WERI-Rb-1 (cell line): ENCODE measurements around the gene DMPK.

Source experiments
- DNase-seq: peaks from one replicate; pipeline ENCODE4 v3.0.0-alpha.2; 2020
- H3K27ac ChIP-seq: fragments of 250-450 bp; sonication (Bioruptor Pico); 2 replicates; pipeline ENCODE4 v1.5.1; 2020; ENCODE audit warnings: mild to moderate bottlenecking, moderate library complexity
- H3K27me3 ChIP-seq: fragments of 250-450 bp; sonication (Bioruptor Pico); 2 replicates; pipeline ENCODE4 v1.5.1; 2021; ENCODE audit warnings: mild to moderate bottlenecking, low read depth, moderate library complexity; ENCODE audit not compliant: insufficient read depth, severe bottlenecking
- H3K36me3 ChIP-seq: fragments of 250-450 bp; sonication (Bioruptor Pico); 2 replicates; pipeline ENCODE4 v1.5.1; 2020; ENCODE audit warnings: mild to moderate bottlenecking, moderate library complexity
- H3K4me3 ChIP-seq: 2 replicates; pipeline ENCODE4 v1.5.1; 2011; ENCODE audit warnings: low read depth, mild to moderate bottlenecking, control low read depth, low read length
- H3K9me3 ChIP-seq: fragments of 250-450 bp; sonication (Bioruptor Pico); 2 replicates; pipeline ENCODE4 v1.5.1; 2021; ENCODE audit warnings: mild to moderate bottlenecking, moderate library complexity; ENCODE audit not compliant: severe bottlenecking
- CTCF ChIP-seq: IDR thresholded peaks from 2 replicates; pipeline ENCODE4 v1.5.1; 2011; ENCODE audit warnings: low read depth, mild to moderate bottlenecking, control low read depth, inconsistent platforms, low read length

Gene DMPK

GRCh38 chr19:45777395-45777961 lies 4.8 kb downstream of the DMPK start:
- no peak overlapping the region for H3K27ac ChIP-seq
- no peaks in the 10 kb centered on the region for H3K9me3 ChIP-seq
- TF ChIP-seq CTCF, result no peak
- no peak overlapping the region for H3K4me3 ChIP-seq
- no peaks in the 10 kb centered on the region for H3K27me3 ChIP-seq
- no peak for DNase-seq
- H3K36me3 ChIP-seq, result peaks cover 11% of the 10 kb centered on the region; the same call in 1 of the 2 replicates

- Histone ChIP-seq H3K9me3 (no peaks in the 10 kb centered on the region), H3K4me3 (no peak overlapping the region), H3K36me3 (peaks cover 11% of the 10 kb centered on the region; the same call in 1 of the 2 replicates), H3K27ac (no peak overlapping the region), H3K27me3 (no peaks in the 10 kb centered on the region)
- TF ChIP-seq CTCF, result no peak; the same call in 1 of the 2 replicates
- no peak for DNase-seq
Measured at GRCh38 chr19:45774765-45775164, 7.5 kb downstream of the DMPK start.

- DNase-seq, result no peak
- H3K27ac ChIP-seq, result no peak overlapping the region
- peaks cover 8% of the 10 kb centered on the region; the same call in 1 of the 2 replicates for H3K36me3 ChIP-seq
- no peaks in the 10 kb centered on the region for H3K27me3 ChIP-seq
- no peaks in the 10 kb centered on the region for H3K9me3 ChIP-seq
- no peak overlapping the region for H3K4me3 ChIP-seq
- no peak for TF ChIP-seq CTCF
Measured at GRCh38 chr19:45773384-45773783, 8.9 kb downstream of the DMPK start.

GRCh38 chr19:45772912-45773311 lies 9.4 kb downstream of the DMPK start:
- no peaks in the 10 kb centered on the region for H3K27me3 ChIP-seq
- H3K4me3 ChIP-seq, result no peak overlapping the region
- H3K27ac ChIP-seq, result no peak overlapping the region
- TF ChIP-seq CTCF, result no peak
- peaks cover 8% of the 10 kb centered on the region; the same call in 1 of the 2 replicates for H3K36me3 ChIP-seq
- H3K9me3 ChIP-seq, result no peaks in the 10 kb centered on the region
- DNase-seq, result no peak

DNA sequence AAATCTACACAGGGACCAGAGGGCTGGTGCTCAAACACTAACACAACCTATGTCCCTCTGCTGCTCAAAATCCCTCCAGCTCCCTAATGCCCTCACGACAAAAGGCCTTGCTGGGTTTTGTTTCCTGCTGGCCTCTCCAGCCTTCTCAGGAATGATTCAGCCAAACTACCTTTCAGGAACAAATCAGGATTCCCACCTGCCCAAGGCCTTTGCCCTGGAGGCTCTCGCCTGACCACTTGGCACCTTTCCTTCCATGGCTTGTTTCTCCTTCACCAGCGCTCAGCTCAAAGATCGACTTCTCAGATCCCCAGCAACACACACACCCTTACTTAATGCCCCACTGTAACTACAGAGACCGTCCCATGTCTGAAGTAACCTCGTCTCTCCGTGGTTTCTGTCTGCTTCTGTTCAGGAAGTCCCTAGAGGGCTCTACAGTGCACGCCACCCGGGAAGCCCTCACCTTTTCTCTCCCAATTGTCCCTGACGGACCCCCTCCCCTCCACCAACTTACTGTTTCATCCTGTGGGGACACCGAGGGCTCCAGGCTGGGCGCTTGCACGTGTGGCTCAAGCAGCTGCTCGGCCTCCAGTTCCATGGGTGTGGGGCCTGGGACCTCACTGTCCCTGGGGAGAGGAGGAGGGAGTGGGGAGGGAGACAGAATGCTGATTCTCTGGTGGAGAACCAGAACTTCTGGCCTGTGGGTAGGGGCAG lies 10.0 kb downstream of the DMPK start:
- Histone ChIP-seq H3K36me3 (peaks cover 5% of the 10 kb centered on the region; the same call in 1 of the 2 replicates), H3K27ac (no peak overlapping the region), H3K9me3 (no peaks in the 10 kb centered on the region), H3K4me3 (no peak overlapping the region), H3K27me3 (no peaks in the 10 kb centered on the region)
- no peak for DNase-seq
- TF ChIP-seq CTCF, result no peak
